Superior temporal gyrus (tissue), 1 donor: Measurements from ENCODE around the gene ASB4.
"Not testable (repeated sequence)": the region's sequence is repeated elsewhere in the genome, so short reads cannot be mapped to it uniquely, and the experiment has no call there.

Experiments
- DNase-seq: peaks from one replicate; pipeline ENCODE4 v3.0.0-alpha.2; 2016; ENCODE audit errors: extremely low spot score

Gene ASB4

GRCh38 chr7:95485391-95486123, at the start of gene ASB4:
Gene ASB4 (plus strand): TSS chr7:95485943. CDS start chr7:95485972, 29 bp downstream.
- DNase-seq = no peak

- DNase-seq = no peak
Measured at GRCh38 chr7:95436407-95436806, 49.3 kb upstream of the ASB4 start.

- DNase-seq = no peak
Measured at GRCh38 chr7:95440394-95441038, 45.2 kb upstream of the ASB4 start.

- no peak for DNase-seq
Measured at GRCh38 chr7:95441042-95441823, 44.5 kb upstream of the ASB4 start.

- DNase-seq = no peak
Measured at GRCh38 chr7:95444796-95445195, 40.9 kb upstream of the ASB4 start.

GRCh38 chr7:95446618-95447017, 39.1 kb upstream of the ASB4 start:
- no peak for DNase-seq

GRCh38 chr7:95454438-95455045, 31.2 kb upstream of the ASB4 start:
- DNase-seq = no peak

GRCh38 chr7:95457947-95458346, 27.8 kb upstream of the ASB4 start:
- no peak for DNase-seq

- DNase-seq = not testable (repeated sequence)
Measured at GRCh38 chr7:95460653-95461052, 25.1 kb upstream of the ASB4 start.

GRCh38 chr7:95467912-95468607, 17.7 kb upstream of the ASB4 start:
- DNase-seq = no peak

GRCh38 chr7:95469187-95469586, 16.6 kb upstream of the ASB4 start:
- DNase-seq = no peak

GRCh38 chr7:95469848-95470247, 15.9 kb upstream of the ASB4 start:
- no peak for DNase-seq

GRCh38 chr7:95470452-95470851, 15.3 kb upstream of the ASB4 start:
- no peak for DNase-seq

- DNase-seq = no peak
Measured at GRCh38 chr7:95471071-95471470, 14.7 kb upstream of the ASB4 start.

GRCh38 chr7:95472581-95473161, 13.1 kb upstream of the ASB4 start:
- DNase-seq = peak; percentile 47

- no peak for DNase-seq
Measured at GRCh38 chr7:95473276-95473985, 12.3 kb upstream of the ASB4 start.

GRCh38 chr7:95476072-95476847, 9.5 kb upstream of the ASB4 start:
- DNase-seq = no peak

- DNase-seq = peak; percentile 93
Measured at GRCh38 chr7:95476904-95477594, 8.7 kb upstream of the ASB4 start.
